Omental fat pad (tissue), 4 donors: ENCODE results near the gene SERPINA10. TPM values are rescaled to one million over a fixed set of nuclear protein-coding genes. Genes with fewer than 3 reads are reported as not detected.

Experiments used
- ATAC-seq: fragments of 150-250 bp; one replicate; pipeline ENCODE4 v1.9.1; 2016; ENCODE audit warnings: mild to moderate bottlenecking, moderate library complexity; ENCODE audit not compliant: low FRiP score
- DNase-seq: peaks from one replicate; pipeline ENCODE4 v3.0.0-alpha.2; 2019; ENCODE audit warnings: low spot score
- total RNA-seq, 4 donors: library from RNA; depleted of rRNA; stranded (reverse); fragments of >200 nt; gene quantifications; one replicate each; pipeline ENCODE4 v1.1.0, GENCODE V29; 2016
- TF ChIP-seq, protein P1 (sequence below), 3 donors: fragments of 450-650 bp; IDR thresholded peaks; one replicate each; pipeline ENCODE4 v1.5.1; 2016 to 2017; ENCODE audit warnings: antibody characterized with exemption in 3 of 3, mild to moderate bottlenecking in 3 of 3, moderate library complexity in 2 of 3

SERPINA10 gene
- total RNA-seq, 4 donors from 2014 or later: not detected

DNA sequence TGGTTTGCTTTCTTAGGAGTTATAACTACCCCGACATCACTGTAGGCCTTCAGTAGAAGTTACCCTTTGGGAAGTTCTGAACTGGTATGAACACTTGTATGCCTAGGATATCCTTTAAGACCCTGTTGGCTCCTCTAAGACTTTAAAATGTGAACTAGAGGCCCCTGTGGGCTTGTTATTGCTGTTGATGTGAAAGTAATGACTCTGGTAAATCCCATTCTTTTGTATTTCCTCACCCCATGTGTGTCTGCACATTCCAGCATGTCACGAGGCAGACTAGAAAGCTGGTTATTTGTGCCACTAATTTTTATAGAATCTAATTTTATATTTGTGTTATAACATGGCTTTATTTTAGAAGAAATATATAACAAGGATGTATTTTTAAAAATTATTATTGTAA, 48.9 kb downstream of the SERPINA10 start:
- DNase-seq (no peak), ATAC-seq (no peak)
- TF ChIP-seq, protein P1, sequence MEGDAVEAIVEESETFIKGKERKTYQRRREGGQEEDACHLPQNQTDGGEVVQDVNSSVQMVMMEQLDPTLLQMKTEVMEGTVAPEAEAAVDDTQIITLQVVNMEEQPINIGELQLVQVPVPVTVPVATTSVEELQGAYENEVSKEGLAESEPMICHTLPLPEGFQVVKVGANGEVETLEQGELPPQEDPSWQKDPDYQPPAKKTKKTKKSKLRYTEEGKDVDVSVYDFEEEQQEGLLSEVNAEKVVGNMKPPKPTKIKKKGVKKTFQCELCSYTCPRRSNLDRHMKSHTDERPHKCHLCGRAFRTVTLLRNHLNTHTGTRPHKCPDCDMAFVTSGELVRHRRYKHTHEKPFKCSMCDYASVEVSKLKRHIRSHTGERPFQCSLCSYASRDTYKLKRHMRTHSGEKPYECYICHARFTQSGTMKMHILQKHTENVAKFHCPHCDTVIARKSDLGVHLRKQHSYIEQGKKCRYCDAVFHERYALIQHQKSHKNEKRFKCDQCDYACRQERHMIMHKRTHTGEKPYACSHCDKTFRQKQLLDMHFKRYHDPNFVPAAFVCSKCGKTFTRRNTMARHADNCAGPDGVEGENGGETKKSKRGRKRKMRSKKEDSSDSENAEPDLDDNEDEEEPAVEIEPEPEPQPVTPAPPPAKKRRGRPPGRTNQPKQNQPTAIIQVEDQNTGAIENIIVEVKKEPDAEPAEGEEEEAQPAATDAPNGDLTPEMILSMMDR (IDR thresholded peaks at IDR 0.05): no peak

- no peak for DNase-seq
- TF ChIP-seq, protein P1 (IDR thresholded peaks at IDR 0.05): no peak
- no peak for ATAC-seq
Measured at GRCh38 chr14:94239406-94239805, 53.7 kb downstream of the SERPINA10 start.

DNA sequence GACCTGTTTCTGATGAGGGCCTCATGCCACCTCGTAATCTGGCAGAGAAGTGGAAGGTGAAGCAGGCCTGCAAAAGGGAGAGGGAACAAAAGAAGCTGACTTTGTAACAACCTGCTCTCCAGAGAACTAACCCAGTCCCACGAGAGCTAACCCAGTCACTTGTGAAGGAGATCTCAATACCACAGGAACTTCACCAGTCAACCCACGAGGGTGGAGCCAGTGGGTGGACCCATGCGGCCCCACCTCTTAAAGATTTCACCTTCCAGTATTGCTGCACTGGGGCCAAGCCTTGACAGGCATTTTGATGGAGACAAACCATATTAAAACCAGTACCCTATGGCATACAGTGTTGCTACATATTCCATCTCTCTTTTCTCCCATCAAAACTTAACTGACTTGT, 55.1 kb downstream of the SERPINA10 start:
- no peak for DNase-seq
- TF ChIP-seq, protein P1 (IDR thresholded peaks at IDR 0.05): no peak
- ATAC-seq: no peak

- TF ChIP-seq, protein P1 (IDR thresholded peaks at IDR 0.05): no peak
- no peak for DNase-seq
- ATAC-seq: no peak
Measured at GRCh38 chr14:94237046-94237445, 56.0 kb downstream of the SERPINA10 start.

Other genes with a start within 250 kb of the SERPINA10 start
- 100 to 1,000 TPM; 106 to 215 (median 147) TPM for gene DDX24, start 212.1 kb downstream of the SERPINA10 start, total RNA-seq
- gene IFI27L1, start 212.0 kb downstream of the SERPINA10 start, total RNA-seq: 10 to 100 TPM in 3 of 4 donors, 1 to 10 TPM in 1; 9.2 to 28.6 (median 13.1) TPM
- gene IFI27, start 182.5 kb downstream of the SERPINA10 start, total RNA-seq: 1,000 to 10,000 TPM in 1 of 4 donors, 100 to 1,000 TPM in 3; 285 to 1,264 (median 308) TPM
- 100 to 1,000 TPM in 1 of 4 donors, 10 to 100 TPM in 3; 43.2 to 109 (median 47.7) TPM for gene IFI27L2, start 163.7 kb downstream of the SERPINA10 start, total RNA-seq
- 1 to 10 TPM in 2 of 4 donors, under 1 TPM in 2; 0.25 to 2.0 (median 1.1) TPM for gene PPP4R4, start 118.9 kb downstream of the SERPINA10 start, total RNA-seq
- 1 to 10 TPM in 1 of 4 donors, not detected in 3; 1.5 TPM for gene SERPINA6, start 30.1 kb upstream of the SERPINA10 start, total RNA-seq
- gene SERPINA2, start 73.4 kb upstream of the SERPINA10 start, total RNA-seq: not detected
- 10 to 100 TPM in 3 of 4 donors, 1 to 10 TPM in 1; 2.8 to 92.4 (median 13.2) TPM for gene SERPINA1, start 95.3 kb upstream of the SERPINA10 start, total RNA-seq
- gene SERPINA11, start 159.5 kb upstream of the SERPINA10 start, total RNA-seq: not detected
- gene SERPINA9, start 182.9 kb upstream of the SERPINA10 start, total RNA-seq: not detected
- not detected for gene SERPINA12, start 216.2 kb upstream of the SERPINA10 start, total RNA-seq